HepG2 (cell line): ENCODE measurements around the gene SRRM1. TPM values are rescaled to one million over a fixed set of nuclear protein-coding genes. Genes with fewer than 3 reads are reported as not detected.

ENCODE experiments used
- ATAC-seq: fragments of 200-7000 bp; cut with Tn5 transposase; 3 replicates; pipeline ENCODE4 v1.9.1; 2020; ENCODE audit warnings: mild to moderate bottlenecking, moderate library complexity
- BruUV-seq: library from RNA; stranded (reverse); fragments of 400-500 nt; replicated peaks from 2 replicates; lab custom pipeline; 2021; lab: Mats Ljungman, UMichigan
- CTCF ChIA-PET: fragments of 300-600 bp; formaldehyde crosslinking; extraction: SDS; loops from one replicate; lab custom pipeline; 2021; ENCODE audit warnings: low total read pairs, inconsistent platforms, low intra/inter-chr PET ratio; lab: Yijun Ruan, JAX
- POLR2A ChIA-PET: fragments of 350-600 bp; sonication (Branson Sonifier 250); formaldehyde crosslinking; loops from one replicate; lab custom pipeline; 2020; ENCODE audit warnings: antibody characterized with exemption, inconsistent platforms; lab: Yijun Ruan, JAX
- DNase-seq: peaks from one replicate; pipeline ENCODE4 v3.0.0-alpha.2; 2015; ENCODE audit warnings: low spot score
- FAIRE-seq: peaks from 3 replicates; lab custom pipeline; 2011; peaks lifted over from hg19 to GRCh38; lab: Jason Lieb, UNC
- H2AFZ ChIP-seq: one replicate; pipeline ENCODE4 v1.6.1; 2011; ENCODE audit warnings: low read length, inconsistent platforms
- H3K27ac ChIP-seq: fragments of 300-600 bp; 3 replicates; pipeline ENCODE4 v1.8.0; 2011; ENCODE audit warnings: mixed run types, mild to moderate bottlenecking, mixed read lengths, low read length, inconsistent platforms; ENCODE audit not compliant: insufficient read depth; ENCODE audit errors: extremely low read length
- H3K27me3 ChIP-seq, 2 experiments: fragments of 200-600 bp in 1 of 2; 2 replicates in 1 of 2; 3 replicates in 1 of 2; pipeline versions ENCODE4 v1.6.0 to v1.8.0; 2011; ENCODE audit warnings: low read length in 2 of 2, mild to moderate bottlenecking in 2 of 2, moderate library complexity in 2 of 2, inconsistent platforms in 1 of 2; ENCODE audit not compliant: insufficient read depth in 2 of 2, control insufficient read depth in 1 of 2
- H3K36me3 ChIP-seq, 2 experiments: fragments of 200-600 bp in 1 of 2; replicated peaks in 1 of 2; 2 replicates in 1 of 2; 3 replicates in 1 of 2; pipeline versions ENCODE4 v1.5.1 to v1.8.0; 2011; ENCODE audit warnings: low read length in 2 of 2, inconsistent platforms in 1 of 2; ENCODE audit not compliant: insufficient read depth in 2 of 2, control insufficient read depth in 1 of 2
- H3K4me1 ChIP-seq: 2 replicates; pipeline ENCODE4 v1.5.1; 2012; ENCODE audit warnings: low read length, inconsistent platforms; ENCODE audit not compliant: insufficient read depth
- H3K4me2 ChIP-seq: 2 replicates; pipeline ENCODE4 v1.6.0; 2011; ENCODE audit warnings: low read depth, low read length, inconsistent platforms
- H3K4me3 ChIP-seq, 3 experiments: fragments of 200-600 bp in 1 of 3; sonication (generic), shearing (Covaris generic) in 1 of 3; replicated peaks in 1 of 3; 2 replicates each; pipeline ENCODE4 v1.5.1; 2011 to 2016; ENCODE audit warnings: low read length in 3 of 3, inconsistent platforms in 2 of 3, low read depth in 2 of 3, mild to moderate bottlenecking in 2 of 3, control low read depth in 1 of 3, mixed read lengths in 1 of 3; ENCODE audit not compliant: insufficient read depth in 1 of 3
- H3K79me2 ChIP-seq: one replicate; pipeline ENCODE4 v1.6.1; 2011; ENCODE audit warnings: low read length, inconsistent platforms; ENCODE audit not compliant: insufficient read depth
- H3K9ac ChIP-seq: 2 replicates; pipeline ENCODE4 v1.6.0; 2011; ENCODE audit warnings: mild to moderate bottlenecking, low read depth, low read length, inconsistent platforms; ENCODE audit not compliant: insufficient read depth
- H3K9me3 ChIP-seq: 2 replicates; pipeline ENCODE4 v1.5.1; 2012; ENCODE audit warnings: mild to moderate bottlenecking, low read length
- H4K20me1 ChIP-seq: 2 replicates; pipeline ENCODE4 v1.6.0; 2011; ENCODE audit warnings: inconsistent platforms, mild to moderate bottlenecking, low read length, moderate library complexity; ENCODE audit not compliant: insufficient read depth
- ATF7 ChIP-seq, 2 experiments: fragments of 450-650 bp in 1 of 2; sonication (generic) in 1 of 2; formaldehyde crosslinking in 1 of 2; IDR thresholded peaks; 2 replicates each; pipeline versions ENCODE4 v1.4.0 to v1.6.1; 2016 to 2020; ENCODE audit warnings: antibody characterized with exemption in 1 of 2, mild to moderate bottlenecking in 1 of 2, missing genetic modification reagents in 1 of 2
- POLR2A ChIP-seq, 2 experiments: IDR thresholded peaks; 2 replicates each; pipeline ENCODE4 v1.6.1; 2011; ENCODE audit warnings: low read depth in 2 of 2, low read length in 2 of 2, mild to moderate bottlenecking in 1 of 2, moderate library complexity in 1 of 2; ENCODE audit not compliant: insufficient read depth in 1 of 2
- TARDBP ChIP-seq: sonication (generic); formaldehyde crosslinking; IDR thresholded peaks from 2 replicates; pipeline ENCODE4 v1.8.0; 2022; ENCODE audit warnings: mild to moderate bottlenecking, missing genetic modification reagents
- ZNF143 ChIP-seq: sonication (generic); formaldehyde crosslinking; IDR thresholded peaks from 2 replicates; pipeline ENCODE4 v1.4.0; 2020; ENCODE audit warnings: missing genetic modification reagents
- ZNF556 ChIP-seq: sonication (generic); formaldehyde crosslinking; IDR thresholded peaks from 2 replicates; pipeline ENCODE4 v1.4.0; 2020; ENCODE audit warnings: mild to moderate bottlenecking, missing genetic modification reagents, borderline replicate concordance
- ZNF563 ChIP-seq: sonication (generic); formaldehyde crosslinking; IDR thresholded peaks from 2 replicates; pipeline ENCODE4 v1.8.0; 2022; ENCODE audit warnings: mild to moderate bottlenecking, moderate library complexity, missing genetic modification reagents
- WGBS: methylation state at CpG from one replicate; pipeline ENCODE4 v1.1.6; 2017; ENCODE audit warnings: low lambda C conversion rate; 5-methylcytosine and 5-hydroxymethylcytosine counted together
- in situ Hi-C: cut with HindIII; loops from 2 replicates; pipeline ENCODE4 v1.10.0; 2017; ENCODE audit warnings: low pct_unique_long_range_greater_than_20kb; ENCODE audit not compliant: extremely low pct_ligation_motif_present
- intact Hi-C: fragments of 100-400 bp; cut with micrococcal nuclease; formaldehyde crosslinking; loops from one replicate; pipeline ENCODE4 v1.10.0; 2022; ENCODE audit not compliant: unreplicated experiment
- polyA plus RNA-seq, 8 experiments: library from polyadenylated mRNA; depleted of rRNA in 3 of 8; stranded (reverse) in 7 of 8; unstranded in 1 of 8; fragments of >200 nt; fragmentation: Illumina TruSeq in 4 of 8; extraction: Trizol in 4 of 8; gene quantifications; 2 replicates each; pipeline versions ENCODE4 v1.2.1 to v1.2.3, GENCODE V29; 2011 to 2016; ENCODE audit warnings: low read depth in 4 of 8, missing spikeins in 1 of 8, mixed read lengths in 1 of 8; ENCODE audit not compliant: insufficient read depth in 1 of 8
- total RNA-seq, 5 experiments: library from RNA; depleted of rRNA; stranded (reverse); fragments of >200 nt; fragmentation: Illumina TruSeq; extraction: Trizol; gene quantifications; 2 replicates each; pipeline ENCODE4 v1.2.3, GENCODE V29; 2016; ENCODE audit warnings: low read depth in 1 of 5

Gene SRRM1
- total and polyA plus RNA-seq, 2 of the 13 experiments (the other 11 are each of a cell fraction or from before 2014, with no cell fraction given) = 31.6 to 44.5 TPM

DNA sequence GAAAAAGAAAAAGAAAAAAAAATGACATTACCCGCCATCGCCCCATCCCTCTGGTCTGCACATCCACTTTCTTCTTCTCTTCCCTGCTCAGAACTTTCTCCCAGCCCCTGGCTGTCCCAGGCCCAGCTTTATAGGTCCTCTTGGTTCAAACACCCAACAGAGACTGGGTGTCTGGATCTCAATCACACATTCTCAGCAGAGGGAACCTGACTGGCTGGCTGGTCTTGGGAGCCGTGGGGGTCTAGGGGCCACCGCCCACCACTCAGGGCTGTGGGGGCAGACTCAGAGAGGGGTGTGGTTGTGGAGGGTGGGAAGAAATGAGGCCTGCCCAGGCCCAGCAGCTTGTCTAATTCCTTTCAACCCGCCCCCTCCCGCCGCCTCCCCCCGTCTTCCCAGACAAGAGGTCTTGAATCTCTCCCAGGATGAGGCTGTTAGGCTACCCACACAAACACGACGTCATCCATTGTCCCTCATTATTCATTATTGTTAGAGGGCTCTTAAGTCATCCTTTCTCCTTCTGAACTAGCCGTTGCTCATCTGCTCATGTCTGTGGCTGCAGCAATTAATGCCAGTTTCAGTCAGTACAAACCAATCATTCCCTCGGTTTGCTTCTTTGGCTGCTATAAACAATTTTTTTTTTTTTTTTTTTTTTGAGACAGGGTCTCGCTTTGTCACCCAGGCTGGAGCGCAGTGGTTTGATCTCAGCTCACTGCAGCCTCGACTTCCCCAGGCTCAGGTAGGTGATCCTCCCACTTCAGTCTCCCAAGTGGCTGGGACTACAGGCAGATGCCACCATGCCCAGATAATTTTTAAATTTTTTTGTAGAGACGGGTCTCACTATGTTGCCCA is 61.5 kb downstream of the SRRM1 start:
- Histone ChIP-seq H4K20me1 (no peaks in the 10 kb centered on the region), H3K27me3 (0 out of 5 replicates have a peak, but pooled peaks cover 0 to under 1% of the 10 kb centered on the region in 2 experiments), H3K4me2 (peak overlapping the region; percentile 70), H3K9ac (peak overlapping the region; percentile 50), H3K4me3 (peak overlapping the region; percentile 24 to 38 (median 31); a peak in 4 of 6 replicates), H3K36me3 (no peaks in the 10 kb centered on the region), H2AFZ (no peak overlapping the region), H3K27ac (peak overlapping the region; percentile 79), H3K79me2 (no peaks in the 10 kb centered on the region), H3K9me3 (no peaks in the 10 kb centered on the region), H3K4me1 (peaks cover 57% of the 10 kb centered on the region)
- CTCF ChIA-PET = no interaction called here
- TSS peak; percentile 95 for BruUV-seq
- TF ChIP-seq ZNF143 (CRISPR knock-in tag) (no peak), POLR2A (IDR thresholded peaks at IDR 0.05; ENCODE audit: insufficient read depth in 1 of 2, low read depth in 2 of 2, low read length in 2 of 2) (peak in 1 of 2 experiments; percentile 5; a peak in 1 of 4 replicates), ATF7 (IDR thresholded peaks at IDR 0.05) (peak; percentile 15; the same call in 1 of the 2 replicates), ATF7 (CRISPR knock-in tag; IDR thresholded peaks at IDR 0.05) (no peak), TARDBP (CRISPR knock-in tag) (no peak), ZNF556 (CRISPR knock-in tag) (0 out of 2 replicates have a peak, but pooled peaks have one; percentile 21), ZNF563 (CRISPR knock-in tag) (peak; percentile 4; the same call in 1 of the 2 replicates)
- FAIRE-seq (no peak), ATAC-seq (no peak), DNase-seq (no peak)
- in situ Hi-C loops (no loop called here), intact Hi-C loops (loop anchor here (1.0 kb wide), 3 partner anchors 11 to 41 kb away; partner anchors contain the start of gene CLIC4)
- 73% methylated on average over 16 of the region's 16 CpGs for WGBS
- POLR2A ChIA-PET = interaction anchor here (0.8 to 3.8 kb wide), 18 partner anchors 10 to 528 kb away, joined by 3 to 84 read pairs (median 4); partner anchors contain the start of genes CLIC4 and SYF2
